Measurements from ENCODE around the gene ALB.

Gene ALB

GRCh38 chr4:73432169-73433000 is 28.3 kb downstream of the ALB start:
- no peak for DNase-seq

GRCh38 chr4:73433140-73433539 is 29.1 kb downstream of the ALB start:
- no peak for DNase-seq

- DNase-seq: no peak
Measured at GRCh38 chr4:73434311-73434710, 30.2 kb downstream of the ALB start.

- no peak for DNase-seq
Measured at GRCh38 chr4:73435984-73436383, 31.9 kb downstream of the ALB start, which contains the start of gene AFP. Gene AFP (plus strand): TSS chr4:73436221. CDS start chr4:73436263, 42 bp downstream.

GRCh38 chr4:73436674-73437557 is 32.8 kb downstream of the ALB start:
- DNase-seq: no peak

GRCh38 chr4:73437558-73437956 is 33.5 kb downstream of the ALB start:
- no peak for DNase-seq

GRCh38 chr4:73438048-73438447 is 34.0 kb downstream of the ALB start:
- DNase-seq: no peak

- no peak for DNase-seq
Measured at GRCh38 chr4:73438582-73439215, 34.6 kb downstream of the ALB start.

GRCh38 chr4:73439445-73439844 is 35.4 kb downstream of the ALB start:
- no peak for DNase-seq

- no peak for DNase-seq
Measured at GRCh38 chr4:73439991-73440390, 35.9 kb downstream of the ALB start.

GRCh38 chr4:73440653-73441052 is 36.6 kb downstream of the ALB start:
- DNase-seq: no peak

GRCh38 chr4:73442275-73442674 is 38.2 kb downstream of the ALB start:
- DNase-seq: no peak

- no peak for DNase-seq
Measured at GRCh38 chr4:73443224-73443623, 39.1 kb downstream of the ALB start.

- DNase-seq: no peak
Measured at GRCh38 chr4:73445383-73446335, 41.6 kb downstream of the ALB start.

GRCh38 chr4:73446336-73446938 is 42.4 kb downstream of the ALB start:
- DNase-seq: no peak

GRCh38 chr4:73447671-73448070 is 43.6 kb downstream of the ALB start:
- no peak for DNase-seq

GRCh38 chr4:73448448-73449203 is 44.5 kb downstream of the ALB start:
- DNase-seq: no peak

- no peak for DNase-seq
Measured at GRCh38 chr4:73450398-73451004, 46.4 kb downstream of the ALB start.

- no peak for DNase-seq
Measured at GRCh38 chr4:73451404-73451803, 47.3 kb downstream of the ALB start.

GRCh38 chr4:73451981-73452747 is 48.1 kb downstream of the ALB start:
- DNase-seq: no peak
